HG02588 (cell line): ENCODE results near the gene MAP7D2.
A peak's percentile ranks its signal among the peaks of the same experiment; 100 is the strongest.

Source experiments
- ATAC-seq: cut with Tn5 transposase; IDR thresholded peaks from one replicate; pipeline ENCODE4 v1.9.1; 2021; ENCODE audit warnings: mild to moderate bottlenecking, moderate library complexity; ENCODE audit not compliant: unreplicated experiment

Gene MAP7D2

GRCh38 chrX:20116087-20116576 lies 575 bp downstream of the MAP7D2 start:
- no peak for ATAC-seq

DNA sequence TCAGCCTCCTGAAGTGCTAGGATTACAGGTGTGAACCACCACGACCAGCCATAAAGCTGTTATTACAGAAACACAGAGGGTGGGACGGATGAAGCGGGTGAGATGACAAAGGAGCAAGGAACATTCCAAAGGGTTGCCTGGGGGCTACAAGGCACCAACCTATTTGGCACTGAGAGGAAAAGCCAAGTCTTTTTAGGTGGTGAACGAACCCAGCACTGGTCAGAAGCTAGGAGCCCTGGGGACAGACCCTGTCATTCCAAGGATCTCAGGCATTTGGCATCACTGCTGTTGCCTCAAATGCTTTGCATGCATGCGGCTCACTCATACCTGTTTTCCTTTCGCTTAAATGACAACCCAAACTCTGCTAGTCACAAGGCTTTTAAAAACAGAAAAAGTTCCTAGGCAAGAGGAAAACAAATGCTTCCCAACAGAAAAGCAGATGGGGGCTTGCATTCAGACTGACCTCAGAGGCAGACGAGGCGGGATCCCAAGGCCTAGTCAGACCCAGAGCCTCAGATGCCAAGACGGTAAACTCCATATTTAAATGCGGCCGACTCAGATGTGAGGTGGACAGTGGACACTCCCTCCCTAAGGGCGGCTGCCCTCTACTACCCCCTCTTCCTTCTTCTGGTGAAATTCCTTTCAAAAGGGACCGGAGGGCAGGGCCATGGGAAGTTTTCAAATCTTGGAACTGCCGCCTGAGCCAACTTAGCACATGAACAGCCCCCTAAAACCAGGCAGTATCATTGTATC lies 4.5 kb downstream of the MAP7D2 start:
- ATAC-seq = no peak

DNA sequence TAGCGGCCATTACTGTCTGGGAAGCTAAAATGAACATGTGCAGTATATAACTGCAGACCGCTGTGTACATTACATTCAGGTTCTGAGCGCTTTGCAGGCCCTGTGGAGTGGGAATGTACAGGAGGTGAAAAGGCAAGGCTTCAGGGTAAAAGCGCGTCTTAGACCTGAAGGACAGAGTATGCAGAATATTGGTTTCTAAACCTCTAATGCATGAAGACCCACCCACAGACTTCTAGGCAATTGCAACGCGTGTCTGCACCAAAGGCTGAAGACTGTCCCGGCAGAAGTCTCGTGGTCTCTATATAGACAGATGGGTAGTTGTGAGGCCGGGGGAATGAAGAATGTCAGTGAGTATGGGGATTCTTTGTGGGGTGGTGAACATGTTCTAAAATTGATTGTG lies 5.4 kb downstream of the MAP7D2 start:
- no peak for ATAC-seq

GRCh38 chrX:20101934-20102581 lies 14.6 kb downstream of the MAP7D2 start:
- ATAC-seq = no peak

GRCh38 chrX:20091499-20091898 lies 25.2 kb downstream of the MAP7D2 start:
- ATAC-seq = no peak

- ATAC-seq = no peak
Observed at GRCh38 chrX:20089845-20090244, 26.9 kb downstream of the MAP7D2 start.

DNA sequence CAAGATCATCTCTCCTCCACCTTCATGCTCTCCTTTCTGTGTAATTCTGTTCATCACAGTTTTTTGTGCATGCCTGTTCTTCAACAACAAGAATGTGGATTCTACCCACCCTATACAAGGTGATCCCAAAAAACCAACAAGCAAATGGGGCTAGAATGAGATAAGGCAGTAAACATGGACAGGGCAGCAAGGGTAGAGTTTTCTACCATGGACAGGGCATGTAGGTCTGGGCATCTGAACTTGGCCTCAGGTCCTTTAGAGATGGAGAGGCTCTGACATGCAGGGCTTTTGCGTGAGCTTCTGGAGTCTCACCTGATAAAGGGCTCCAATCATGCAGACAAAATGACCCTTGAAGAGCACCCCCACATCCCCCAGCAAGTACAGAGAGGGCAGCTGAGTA lies 36.4 kb downstream of the MAP7D2 start:
- ATAC-seq = no peak

GRCh38 chrX:20071511-20072079 lies 45.1 kb downstream of the MAP7D2 start:
- no peak for ATAC-seq

DNA sequence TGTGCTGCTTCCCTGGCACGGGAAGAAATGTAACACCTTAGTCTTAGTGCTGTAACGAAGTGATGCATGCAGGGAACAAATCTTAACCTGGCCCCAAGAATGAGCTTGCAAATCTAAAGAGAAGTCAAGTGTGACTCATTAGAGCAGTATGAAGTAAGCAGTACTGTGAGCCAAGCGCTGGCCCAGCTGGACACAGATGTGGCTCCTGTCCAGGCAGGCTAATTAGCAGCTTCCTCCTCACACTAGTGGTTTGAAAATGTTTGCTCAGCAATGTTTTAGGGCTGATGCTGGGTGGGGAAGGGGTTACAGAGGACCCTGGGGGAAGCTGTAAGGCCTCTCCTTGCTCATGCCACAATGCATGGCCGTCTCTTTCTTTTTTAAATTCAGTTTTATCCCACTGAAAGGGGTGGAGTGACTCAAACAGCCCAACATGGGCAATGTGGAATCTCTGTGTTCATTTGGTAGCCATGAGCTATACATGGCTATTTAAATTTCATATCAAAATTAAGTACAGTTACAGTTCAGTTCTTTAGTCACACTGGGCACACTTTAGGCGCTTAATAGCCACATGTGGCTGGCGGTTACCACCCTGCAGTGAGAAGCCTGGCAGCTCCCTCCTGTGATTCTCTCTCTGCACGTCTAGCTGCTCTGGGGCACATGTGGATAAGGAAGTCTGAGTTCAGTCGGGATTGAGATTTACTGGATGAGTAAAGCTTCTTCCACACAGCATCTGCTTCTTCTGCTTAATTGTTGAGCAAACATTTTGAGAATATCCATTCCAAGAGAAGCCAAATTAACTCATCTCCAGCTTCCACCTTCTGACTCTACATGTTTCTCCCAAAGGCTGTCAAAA lies 48.8 kb downstream of the MAP7D2 start:
- ATAC-seq = no peak

DNA sequence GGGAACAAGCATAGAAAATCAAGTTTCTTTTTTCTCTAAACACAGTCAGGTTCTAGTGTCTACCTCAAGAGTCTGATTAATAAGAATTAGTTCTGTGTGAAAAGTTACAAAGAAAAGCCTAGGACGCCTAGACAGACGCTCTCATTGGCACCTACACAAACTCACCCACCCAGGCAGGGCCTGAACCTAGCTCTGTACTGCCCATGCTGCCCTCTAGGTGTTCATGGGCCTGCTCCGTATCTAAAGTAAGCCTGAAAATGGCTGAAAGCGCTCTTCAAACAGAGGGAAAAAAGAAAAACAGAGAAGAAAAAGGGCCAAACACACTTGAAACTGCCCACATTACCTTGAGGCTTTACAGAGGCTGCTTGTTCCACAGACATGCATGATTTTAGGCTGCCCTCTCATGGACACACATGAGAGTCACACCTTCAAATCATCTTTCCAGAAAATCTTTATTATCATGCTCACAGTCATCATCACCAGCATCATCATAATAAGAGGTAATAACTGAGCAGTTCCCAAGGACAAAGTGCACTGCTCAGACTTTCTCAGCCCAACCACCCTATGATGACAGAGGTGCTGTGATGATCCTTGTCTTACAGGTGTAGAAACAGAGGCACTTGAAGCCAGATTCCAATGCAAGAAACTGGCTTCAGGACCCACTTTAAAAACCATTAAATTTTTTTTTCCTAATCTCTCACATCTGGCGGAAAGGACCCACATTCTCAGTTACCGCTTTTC lies 49.6 kb downstream of the MAP7D2 start:
- no peak for ATAC-seq

DNA sequence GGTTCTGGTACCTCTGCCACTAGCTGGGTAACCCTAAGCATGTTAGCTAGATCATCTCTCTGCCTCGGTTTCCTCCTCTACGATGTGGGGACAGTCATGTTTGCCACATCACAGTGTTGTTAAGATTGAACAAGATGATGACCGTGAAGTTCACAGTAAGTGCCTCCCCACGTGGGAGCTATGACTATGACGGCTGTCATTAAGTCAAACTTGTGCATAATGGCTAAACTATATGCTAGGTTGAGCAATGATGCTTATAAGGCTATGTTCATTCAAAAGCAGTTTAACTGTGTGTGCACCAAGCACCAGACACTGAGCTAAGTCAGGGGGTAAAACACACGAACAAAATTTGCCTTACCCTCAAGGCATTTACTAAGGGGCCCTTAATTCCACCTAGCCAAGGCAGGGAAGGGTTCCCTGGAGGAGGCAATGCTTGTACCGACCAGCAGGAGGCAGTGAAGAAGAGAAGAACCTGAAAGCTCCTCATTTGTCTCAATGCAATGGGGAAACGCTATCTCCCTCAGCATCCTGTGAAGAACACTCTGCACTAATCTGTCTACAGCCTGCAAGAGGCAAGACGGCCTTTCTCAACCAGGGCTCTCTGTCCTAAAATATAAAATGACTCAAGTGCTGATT lies 52.9 kb downstream of the MAP7D2 start:
- ATAC-seq = no peak

DNA sequence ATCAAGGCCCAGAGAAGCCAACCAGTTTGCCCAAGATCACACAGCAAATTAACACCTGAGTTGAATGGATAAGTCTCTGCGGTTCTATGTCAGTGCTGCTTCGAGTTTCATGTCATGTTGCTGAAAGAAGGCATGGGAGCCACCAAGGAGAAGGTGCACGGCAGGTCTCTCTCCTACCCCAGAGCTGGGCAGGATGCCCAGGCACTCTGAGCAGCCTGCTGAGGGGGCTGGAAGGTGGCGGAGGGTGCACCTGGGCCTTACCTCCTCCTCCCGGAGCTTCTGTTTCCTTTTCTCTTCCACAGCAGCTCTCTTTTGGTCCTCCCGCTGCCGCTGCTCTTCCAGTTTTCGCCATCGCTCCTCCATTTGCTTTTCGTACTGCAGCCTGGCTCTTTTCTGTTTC lies 53.6 kb downstream of the MAP7D2 start:
- no peak for ATAC-seq

- no peak for ATAC-seq
Observed at GRCh38 chrX:20061855-20062254, 54.9 kb downstream of the MAP7D2 start.

DNA sequence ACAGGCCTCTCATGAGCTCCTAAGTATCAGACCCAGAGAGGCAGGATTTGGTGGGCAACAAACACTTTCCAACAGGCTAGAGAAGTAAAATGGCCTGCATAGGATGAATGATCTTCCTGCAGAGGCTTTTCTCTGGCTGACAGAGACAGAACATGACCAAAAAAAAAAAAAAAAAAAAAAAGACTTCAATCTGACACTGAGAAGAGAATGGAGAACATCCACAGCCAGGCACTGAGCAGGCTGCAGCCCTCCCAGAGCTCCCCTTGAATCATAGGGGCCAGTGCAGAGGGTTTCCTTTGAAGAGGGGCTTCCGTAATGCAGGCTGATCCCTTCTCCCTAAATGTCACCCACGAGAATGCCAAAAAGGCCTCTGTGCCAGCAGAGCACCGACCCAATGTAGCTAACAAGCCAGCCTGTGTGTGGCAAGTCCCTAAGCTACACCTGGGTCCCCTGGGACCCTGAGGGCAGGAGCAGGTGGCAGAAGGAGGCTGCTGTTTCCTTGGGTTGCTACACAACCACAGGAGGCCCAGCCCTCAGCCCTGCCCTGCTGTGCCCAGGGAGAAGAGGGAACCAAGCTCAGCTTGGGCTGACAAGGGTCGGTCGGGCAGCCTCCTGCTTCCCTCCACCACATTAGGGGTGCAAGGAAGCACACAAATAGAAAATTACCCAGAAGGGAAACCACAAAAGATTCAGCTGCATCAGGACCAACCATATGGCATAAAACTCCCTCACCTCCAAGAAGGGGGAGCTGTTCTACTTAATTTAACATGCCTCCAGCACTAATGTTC lies 55.6 kb downstream of the MAP7D2 start:
- ATAC-seq = peak; percentile 88

DNA sequence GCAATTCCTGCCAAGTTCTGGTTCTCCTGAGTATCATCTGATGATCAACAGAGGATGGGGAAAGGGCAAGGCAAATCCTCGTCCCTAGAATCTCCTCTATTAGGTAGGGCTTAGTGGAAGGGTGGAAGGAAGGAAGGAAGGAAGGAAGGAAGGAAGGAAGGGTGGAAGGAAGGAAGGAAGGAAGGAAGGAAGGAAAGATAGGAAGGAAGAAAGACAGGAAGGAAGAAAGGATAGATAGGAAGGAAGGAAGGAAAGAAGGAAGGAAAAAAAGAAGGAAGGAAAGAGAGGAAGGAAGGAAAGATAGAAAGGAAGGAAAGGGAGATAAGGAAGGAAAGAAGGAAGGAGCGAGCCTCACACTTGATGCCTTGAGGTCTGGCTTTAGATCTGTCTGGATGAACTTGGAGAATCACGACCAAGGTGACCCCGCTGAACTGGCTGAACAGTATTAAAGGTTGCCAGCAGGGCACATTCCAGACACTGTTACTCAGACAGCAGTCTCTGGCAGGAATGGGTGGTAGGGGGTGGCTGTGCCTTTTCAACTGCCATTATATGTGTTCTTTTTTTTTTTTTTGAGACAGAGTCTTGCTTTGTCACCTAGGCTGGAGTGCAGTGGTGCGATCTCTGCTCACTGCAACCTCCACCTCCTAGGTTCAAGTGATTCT lies 57.1 kb downstream of the MAP7D2 start:
- ATAC-seq = no peak

GRCh38 chrX:20057479-20057878 lies 59.2 kb downstream of the MAP7D2 start:
- no peak for ATAC-seq

- no peak for ATAC-seq
Observed at GRCh38 chrX:20056704-20057103, 60.0 kb downstream of the MAP7D2 start.

DNA sequence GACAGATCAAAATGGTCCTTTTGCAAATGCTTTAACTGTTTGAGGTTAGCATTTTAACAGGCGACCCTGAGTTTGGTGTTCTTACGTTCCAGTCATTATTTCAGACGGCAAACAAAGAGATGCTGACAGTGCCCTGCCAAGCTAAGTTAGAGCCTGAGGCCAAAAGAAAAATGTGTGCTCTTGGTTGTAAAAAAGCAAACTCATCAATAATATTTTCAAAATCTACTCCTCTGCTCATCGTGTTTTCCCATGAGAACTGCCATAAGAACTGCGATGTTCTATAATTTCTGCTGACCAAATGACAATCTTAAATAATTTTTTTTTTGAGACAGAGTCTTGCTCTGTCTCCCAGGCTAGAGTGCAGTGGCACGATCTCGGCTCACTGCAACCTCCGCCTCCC lies 63.2 kb downstream of the MAP7D2 start:
- no peak for ATAC-seq

GRCh38 chrX:20046864-20047263 lies 69.8 kb downstream of the MAP7D2 start:
- no peak for ATAC-seq
